Left colon (tissue), 2 donors: ENCODE results near the gene LYG1. TPM values are rescaled to one million over a fixed set of nuclear protein-coding genes. Genes with fewer than 3 reads are reported as not detected.
"Not testable (repeated sequence)": the region's sequence is repeated elsewhere in the genome, so short reads cannot be mapped to it uniquely, and the experiment has no call there.

Source experiments
- ATAC-seq: fragments of 200-7000 bp; cut with Tn5 transposase; one replicate; pipeline ENCODE4 v1.9.1; 2020; ENCODE audit warnings: mild to moderate bottlenecking, moderate library complexity
- DNase-seq, 2 donors: peaks; one replicate each; pipeline ENCODE4 v3.0.0-alpha.2; 2020
- intact Hi-C, 2 donors: fragments of 100-400 bp; cut with DNase I in 1 of 2; cut with micrococcal nuclease in 1 of 2; formaldehyde crosslinking; loops; one replicate each; pipeline versions ENCODE4 v1.11.2 to v1.14.0; 2022; cut with DNase I, micrococcal nuclease
- total RNA-seq, 2 donors: library from RNA; stranded (reverse); fragmentation: NEBNext Ultra II Directional; extraction: Animal tissue kit (Norgen Biotek cat#: 25700); gene quantifications; one replicate each; pipeline ENCODE4 v1.2.1, GENCODE V29; 2021
- donor health status: DM: no; HTN: no; CAD: no.
- donor health status: DM: yes; HTN: yes; CAD: no.

LYG1 gene
- total RNA-seq, 2 donors from 2014 or later, result 0.55 to 1.2 TPM

- DNase-seq (no peak), ATAC-seq (no peak)
- intact Hi-C loops, result no loop called here
Observed at GRCh38 chr2:99279969-99280695, 20.9 kb downstream of the LYG1 start.

GRCh38 chr2:99278793-99279291, 22.2 kb downstream of the LYG1 start:
- ATAC-seq, result no peak
- DNase-seq, result no peak
- intact Hi-C loops, result no loop called here

- intact Hi-C loops, DNase-seq, ATAC-seq: not testable (repeated sequence)
Observed at GRCh38 chr2:99278195-99278765, 22.7 kb downstream of the LYG1 start.

- intact Hi-C loops, result no loop called here
- DNase-seq, result no peak
- no peak for ATAC-seq
Observed at GRCh38 chr2:99275882-99276281, 25.1 kb downstream of the LYG1 start.

GRCh38 chr2:99261242-99261641, 39.8 kb downstream of the LYG1 start:
- DNase-seq (no peak), ATAC-seq (no peak)
- intact Hi-C loops, result no loop called here

GRCh38 chr2:99260184-99260583, 40.8 kb downstream of the LYG1 start:
- no peak for ATAC-seq
- intact Hi-C loops, result no loop called here
- no peak for DNase-seq

- no peak for DNase-seq
- intact Hi-C loops, result no loop called here
- no peak for ATAC-seq
Observed at GRCh38 chr2:99259465-99259864, 41.5 kb downstream of the LYG1 start.

GRCh38 chr2:99256677-99257076, 44.3 kb downstream of the LYG1 start:
- no peak for ATAC-seq
- intact Hi-C loops, result no loop called here
- DNase-seq, result no peak

GRCh38 chr2:99255491-99256318, 45.3 kb downstream of the LYG1 start, which contains the start of gene LYG2:
LYG2 (minus strand) TSS chr2:99255666; CDS start chr2:99254260, 1,406 bp downstream.
- ATAC-seq (peak; percentile 21), DNase-seq (no peak)
- intact Hi-C loops, result no loop called here

- ATAC-seq (no peak), DNase-seq (no peak)
- intact Hi-C loops, result no loop called here
Observed at GRCh38 chr2:99249951-99250350, 51.0 kb downstream of the LYG1 start.

- intact Hi-C loops, result no loop called here
- DNase-seq, result no peak
- no peak for ATAC-seq
Observed at GRCh38 chr2:99242151-99242550, 58.8 kb downstream of the LYG1 start.

- intact Hi-C loops, result no loop called here
- ATAC-seq, result no peak
- DNase-seq, result no peak
Observed at GRCh38 chr2:99240431-99240830, 60.6 kb downstream of the LYG1 start.

- no peak for ATAC-seq
- intact Hi-C loops, result no loop called here
- no peak for DNase-seq
Observed at GRCh38 chr2:99238599-99238998, 62.4 kb downstream of the LYG1 start.

Other genes with a start within 250 kb of the LYG1 start
- 1 to 10 TPM; 3.3 to 3.5 TPM for gene C2orf15, start 159.5 kb downstream of the LYG1 start, total RNA-seq
- gene TSGA10, start 146.3 kb downstream of the LYG1 start, total RNA-seq, result 10 to 100 TPM in 1 of 2 donors, 1 to 10 TPM in 1; 9.1 to 10.1 TPM
- gene LIPT1, start 146.2 kb downstream of the LYG1 start, total RNA-seq, result 1 to 10 TPM; 5.6 to 6.1 TPM
- 10 to 100 TPM; 18.2 to 19.4 TPM for gene MITD1, start 120.1 kb downstream of the LYG1 start, total RNA-seq
- gene MRPL30, start 120.0 kb downstream of the LYG1 start, total RNA-seq, result 10 to 100 TPM; 22.3 to 23.5 TPM
- not detected for gene LYG2, start 45.5 kb downstream of the LYG1 start, total RNA-seq
- gene TXNDC9, start 35.1 kb upstream of the LYG1 start, total RNA-seq, result 10 to 100 TPM; 27.9 to 29.4 TPM
- 10 to 100 TPM; 24.3 to 33.0 TPM for gene EIF5B, start 36.2 kb upstream of the LYG1 start, total RNA-seq
- gene REV1, start 188.8 kb upstream of the LYG1 start, total RNA-seq, result 10 to 100 TPM; 40.8 to 44.0 TPM